Endodermal cell (in vitro differentiated cells): ENCODE measurements around the gene TFCP2L1. TPM values are rescaled to one million over a fixed set of nuclear protein-coding genes. Genes with fewer than 3 reads are reported as not detected.

Source experiments
- DNase-seq: peaks from one replicate; pipeline ENCODE4 v3.0.0-alpha.2; 2017
- H3K27ac ChIP-seq: 2 replicates; pipeline ENCODE4 v1.5.1; 2013; ENCODE audit warnings: mild to moderate bottlenecking, low read depth, low read length, moderate library complexity
- H3K27me3 ChIP-seq: 2 replicates; pipeline ENCODE4 v1.6.1; 2013; ENCODE audit warnings: mild to moderate bottlenecking, low read length, moderate library complexity; ENCODE audit not compliant: insufficient read depth, control insufficient read depth, poor library complexity, severe bottlenecking
- H3K36me3 ChIP-seq: 2 replicates; pipeline ENCODE4 v1.7.0; 2013; ENCODE audit warnings: mild to moderate bottlenecking, low read length, moderate library complexity; ENCODE audit not compliant: control insufficient read depth, insufficient read depth
- H3K4me1 ChIP-seq: one replicate; pipeline ENCODE4 v1.7.0; 2013; ENCODE audit warnings: low read length; ENCODE audit not compliant: control insufficient read depth, insufficient read depth
- H3K4me3 ChIP-seq: 2 replicates; pipeline ENCODE4 v1.5.1; 2013; ENCODE audit warnings: mild to moderate bottlenecking, low read length, moderate library complexity
- H3K9ac ChIP-seq: 2 replicates; pipeline ENCODE4 v1.6.1; 2013; ENCODE audit warnings: mild to moderate bottlenecking, low read length, moderate library complexity; ENCODE audit not compliant: poor library complexity, severe bottlenecking; ENCODE audit errors: extremely low read depth
- H3K9me3 ChIP-seq: 2 replicates; pipeline ENCODE4 v1.6.1; 2013; ENCODE audit warnings: mild to moderate bottlenecking, low read length, moderate library complexity; ENCODE audit not compliant: control insufficient read depth
- H3K27ac Mint-ChIP-seq: 2 replicates; pipeline ENCODE4 v1.8.0; 2020; ENCODE audit warnings: mixed read lengths
- H3K27me3 Mint-ChIP-seq: 2 replicates; pipeline ENCODE4 v1.8.0; 2021; ENCODE audit warnings: mild to moderate bottlenecking, mixed read lengths; ENCODE audit not compliant: insufficient read depth
- H3K36me3 Mint-ChIP-seq: 2 replicates; pipeline ENCODE4 v1.8.0; 2020; ENCODE audit warnings: low read depth, mixed read lengths
- H3K4me1 Mint-ChIP-seq: 2 replicates; pipeline ENCODE4 v1.8.0; 2020; ENCODE audit warnings: mixed read lengths
- H3K4me3 Mint-ChIP-seq: 2 replicates; pipeline ENCODE4 v1.8.0; 2020; ENCODE audit warnings: mild to moderate bottlenecking, moderate library complexity, mixed read lengths
- H3K9me3 Mint-ChIP-seq: 2 replicates; pipeline ENCODE4 v1.8.0; 2020; ENCODE audit warnings: mild to moderate bottlenecking, mixed read lengths
- CTCF ChIP-seq: fragments of 200-600 bp; sonication (generic); conservative IDR thresholded peaks from 2 replicates; pipeline ENCODE4 v1.5.0; 2021; ENCODE audit warnings: antibody characterized with exemption, mild to moderate bottlenecking
- WGBS, 2 experiments: methylation state at CpG; one replicate each; pipeline versions ENCODE4 v1.1.5 to v1.1.7; 2013; ENCODE audit warnings: missing lambda C conversion rate in 2 of 2, mixed read lengths in 1 of 2; ENCODE audit not compliant: insufficient coverage in 1 of 2, insufficient read length in 1 of 2; 5-methylcytosine and 5-hydroxymethylcytosine counted together
- total RNA-seq, 2 donors: library from RNA; stranded (reverse); fragmentation: NEBNext Ultra II Directional in 1 of 2; extraction: Animal tissue kit (Norgen Biotek cat#: 25700) in 1 of 2; gene quantifications; 2 replicates in 1 of 2; 3 replicates in 1 of 2; pipeline ENCODE4 v1.2.1, GENCODE V29; 2021

Gene TFCP2L1
- total RNA-seq, 2 donors from 2014 or later, result 3.3 to 4.3 TPM

GRCh38 chr2:121193185-121193584, 91.8 kb downstream of the TFCP2L1 start:
- Histone ChIP-seq H3K4me3 (no peak overlapping the region), H3K9me3 (no peaks in the 10 kb centered on the region), H3K36me3 (no peaks in the 10 kb centered on the region), H3K27ac (no peak overlapping the region), H3K27me3 (no peaks in the 10 kb centered on the region), H3K9ac (no peak overlapping the region), H3K4me1 (no peaks in the 10 kb centered on the region)
- no peaks in the 10 kb centered on the region for H3K36me3 Mint-ChIP-seq
- TF ChIP-seq CTCF, result no peak
- H3K9me3 Mint-ChIP-seq, result no peaks in the 10 kb centered on the region
- peaks cover 17% of the 10 kb centered on the region for H3K27me3 Mint-ChIP-seq
- H3K27ac Mint-ChIP-seq, result no peak overlapping the region
- peaks cover 5% of the 10 kb centered on the region for H3K4me1 Mint-ChIP-seq
- H3K4me3 Mint-ChIP-seq, result no peak overlapping the region
- WGBS, 2 experiments, result 95% methylated on average over 1 of the region's 1 CpG; no CpG with 5 or more reads in 1 of the 2 experiments
- no peak for DNase-seq

GRCh38 chr2:121192576-121192975, 92.4 kb downstream of the TFCP2L1 start:
- H3K9me3 ChIP-seq, result no peaks in the 10 kb centered on the region
- H3K4me3 Mint-ChIP-seq, result no peak overlapping the region
- H3K27me3 ChIP-seq, result no peaks in the 10 kb centered on the region
- no peak overlapping the region for H3K27ac ChIP-seq
- TF ChIP-seq CTCF, result no peak
- no peaks in the 10 kb centered on the region for H3K36me3 ChIP-seq
- no peak for DNase-seq
- H3K4me1 Mint-ChIP-seq, result peaks cover 5% of the 10 kb centered on the region
- H3K9ac ChIP-seq, result no peak overlapping the region
- no peaks in the 10 kb centered on the region for H3K36me3 Mint-ChIP-seq
- peaks cover 18% of the 10 kb centered on the region for H3K27me3 Mint-ChIP-seq
- H3K4me1 ChIP-seq, result no peaks in the 10 kb centered on the region
- H3K4me3 ChIP-seq, result no peak overlapping the region
- no peak overlapping the region for H3K27ac Mint-ChIP-seq
- 88% methylated on average over 7 to 8 of the region's 8 CpGs for WGBS, 2 experiments
- no peaks in the 10 kb centered on the region for H3K9me3 Mint-ChIP-seq

GRCh38 chr2:121191191-121192170, 93.5 kb downstream of the TFCP2L1 start:
- H3K27ac ChIP-seq, result no peak overlapping the region
- Mint-ChIP-seq H3K4me3 (no peak overlapping the region), H3K27ac (no peak overlapping the region), H3K36me3 (no peaks in the 10 kb centered on the region), H3K9me3 (no peaks in the 10 kb centered on the region), H3K4me1 (peaks cover 5% of the 10 kb centered on the region), H3K27me3 (peaks cover 18% of the 10 kb centered on the region)
- no peaks in the 10 kb centered on the region for H3K4me1 ChIP-seq
- H3K4me3 ChIP-seq, result no peak overlapping the region
- no peaks in the 10 kb centered on the region for H3K27me3 ChIP-seq
- TF ChIP-seq CTCF, result no peak
- H3K9ac ChIP-seq, result no peak overlapping the region
- H3K9me3 ChIP-seq, result no peaks in the 10 kb centered on the region
- no peaks in the 10 kb centered on the region for H3K36me3 ChIP-seq
- no peak for DNase-seq
- 83 to 84% methylated on average over 13 to 25 of the region's 25 CpGs for whole genome bisulfite sequencing, 2 experiments
